ENCODE results near the gene GPR12.

- TF ChIP-seq POLR2A (IDR thresholded peaks at IDR 0.05; ENCODE audit: low read length), result no peak
- TF ChIP-seq GATA1 (IDR thresholded peaks at IDR 0.05; ENCODE audit: low read depth, low read length), result no peak
Measured at GRCh38 chr13:26708007-26708297, 52.6 kb downstream of the GPR12 start.

All from erythroblast (primary cell).